ENCODE results near the gene KRT31.
"Not testable (repeated sequence)": the region's sequence is repeated elsewhere in the genome, so short reads cannot be mapped to it uniquely, and the experiment has no call there.

KRT31 gene

DNA sequence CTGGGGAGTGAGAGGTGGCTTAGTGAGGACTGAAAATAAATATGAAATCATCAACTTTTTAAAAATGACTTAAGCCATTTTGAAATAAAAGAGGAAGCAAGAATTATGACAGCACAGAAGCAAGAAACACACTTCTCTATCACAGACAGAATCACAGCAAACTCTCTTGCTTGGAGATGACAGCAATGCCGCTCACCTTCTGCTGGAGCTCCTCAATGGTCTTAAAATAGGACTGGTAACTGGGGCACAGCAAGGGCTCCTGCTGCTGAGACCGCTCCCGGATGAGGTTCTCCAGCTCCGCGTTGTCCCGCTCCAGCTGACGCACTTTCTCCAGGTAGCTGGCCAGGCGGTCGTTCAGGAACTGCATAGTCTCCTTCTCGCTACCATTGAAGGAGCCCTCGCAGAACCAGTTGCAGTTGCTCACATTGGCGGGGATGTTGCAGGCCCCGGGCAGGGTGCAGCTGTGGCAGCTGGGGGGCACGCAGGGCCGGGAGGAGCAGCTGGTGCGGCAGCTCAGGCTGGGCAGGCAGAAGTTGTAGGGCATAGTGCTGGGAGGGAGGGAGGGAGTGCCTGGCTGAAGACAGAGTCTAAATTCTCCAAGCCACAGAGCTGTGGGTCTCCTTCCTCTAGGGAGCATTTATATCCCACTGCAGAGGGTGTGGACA lies at the start of gene KRT31:
KRT31 (minus strand) TSS at position 613 of the 665 bp plus-strand sequence; CDS start at position 544, 69 bp downstream.
- DNase-seq (ENCODE audit: low read depth) = no peak

DNA sequence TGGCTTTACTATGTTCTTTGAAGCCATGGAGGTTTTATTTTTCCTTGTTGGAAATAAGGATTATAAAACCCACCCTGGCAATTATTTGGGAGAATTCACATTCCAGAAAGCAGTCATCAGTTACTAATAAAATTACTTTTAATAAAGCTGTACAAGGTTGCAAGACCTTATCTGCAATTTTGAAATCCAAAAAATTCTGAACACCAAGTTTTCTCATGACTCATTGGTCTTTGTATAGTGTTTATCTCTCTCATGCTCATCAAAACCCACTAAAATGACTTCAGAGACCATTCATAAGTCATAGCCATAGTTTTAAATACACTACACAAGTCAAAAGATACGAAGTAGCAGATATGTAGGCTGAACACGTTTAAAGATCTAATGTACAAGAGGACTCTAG lies 49.4 kb upstream of the KRT31 start:
- no peak for DNase-seq (ENCODE audit: low read depth)

DNA sequence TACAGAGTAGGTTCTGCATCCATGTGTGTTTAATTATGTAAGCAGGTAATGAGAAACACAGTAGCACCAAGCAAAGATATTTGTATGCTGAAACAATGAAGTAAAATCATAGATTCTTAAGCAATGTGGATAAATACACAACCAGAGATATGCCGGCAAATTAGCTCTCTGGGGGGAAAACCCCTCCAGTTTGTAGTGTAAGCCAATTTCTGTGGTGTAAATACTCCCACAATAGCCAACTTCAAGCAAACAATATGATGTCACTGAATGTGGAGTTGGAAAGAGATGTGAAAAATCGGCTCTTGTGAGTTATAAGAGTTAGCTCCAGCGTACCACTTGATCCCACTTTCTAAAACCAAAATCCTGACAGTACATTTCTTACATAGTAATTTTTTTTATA lies 47.2 kb upstream of the KRT31 start:
- DNase-seq (ENCODE audit: low read depth) = no peak

DNA sequence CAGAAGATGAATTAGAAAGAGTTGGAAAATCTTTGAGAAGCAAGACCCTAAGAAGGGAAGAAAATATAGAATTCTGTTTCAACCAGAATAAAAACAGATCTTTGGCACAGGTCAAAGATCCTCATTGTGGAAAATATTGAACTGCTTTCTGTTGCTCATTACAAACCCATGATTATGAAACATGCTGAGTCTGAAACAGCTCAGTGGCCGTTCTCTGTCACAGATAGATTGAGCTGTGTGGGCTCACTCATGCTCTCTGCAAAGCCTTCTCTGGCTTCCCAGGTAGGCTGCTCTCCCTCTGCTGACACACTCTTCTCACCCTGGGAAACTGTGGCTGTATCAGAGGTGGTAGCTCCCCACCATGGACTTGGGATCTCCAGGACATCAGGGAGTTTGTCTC lies 46.8 kb upstream of the KRT31 start:
- DNase-seq (ENCODE audit: low read depth) = no peak

DNA sequence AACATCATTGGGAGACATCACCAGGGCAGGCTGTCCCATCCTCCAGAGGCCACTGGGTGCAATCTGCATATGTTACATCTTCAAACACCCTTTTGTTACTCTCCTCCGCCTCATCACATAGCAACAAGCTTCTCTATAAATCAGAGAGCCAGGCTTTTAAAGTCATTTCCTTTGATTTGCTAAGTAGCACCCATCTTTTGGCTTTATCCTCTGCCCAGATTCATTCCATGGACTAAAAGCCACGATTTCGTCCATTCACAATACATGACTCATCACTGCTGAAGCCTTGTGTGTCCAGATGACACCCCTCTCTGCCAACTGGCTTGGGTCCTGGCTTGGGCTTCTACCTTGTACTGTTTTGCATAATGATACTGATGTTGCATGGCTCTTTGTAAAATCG lies 45.3 kb upstream of the KRT31 start:
- DNase-seq (ENCODE audit: low read depth) = no peak

DNA sequence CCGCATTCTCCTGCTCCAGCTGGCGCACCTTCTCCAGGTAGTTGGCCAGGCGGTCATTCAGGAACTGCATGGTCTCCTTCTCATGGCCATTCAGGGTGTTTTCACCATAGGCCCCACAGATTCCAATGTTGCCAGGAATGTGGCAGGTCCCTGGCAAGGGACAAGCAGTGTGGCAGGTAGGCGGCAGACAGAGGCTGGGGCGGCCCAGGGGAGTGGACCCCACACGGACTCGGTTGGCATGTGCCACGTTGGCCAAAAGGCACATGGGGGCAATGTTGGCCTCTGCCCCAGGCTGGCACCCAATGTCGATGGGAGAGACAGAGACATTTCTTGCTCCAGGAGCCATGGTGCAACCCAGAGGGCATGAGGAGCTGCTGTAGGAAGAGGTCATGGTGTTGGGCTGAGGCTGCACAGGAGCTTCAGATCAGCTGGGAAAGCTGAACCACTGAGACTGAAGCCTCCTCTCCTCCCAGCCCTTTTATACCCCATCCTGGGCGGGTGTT lies 43.2 kb upstream of the KRT31 start, which contains the start of gene KRT38:
KRT38 (minus strand) TSS at position 453 of the 503 bp plus-strand sequence; CDS start at position 391, 62 bp downstream.
- no peak for DNase-seq (ENCODE audit: low read depth)

DNA sequence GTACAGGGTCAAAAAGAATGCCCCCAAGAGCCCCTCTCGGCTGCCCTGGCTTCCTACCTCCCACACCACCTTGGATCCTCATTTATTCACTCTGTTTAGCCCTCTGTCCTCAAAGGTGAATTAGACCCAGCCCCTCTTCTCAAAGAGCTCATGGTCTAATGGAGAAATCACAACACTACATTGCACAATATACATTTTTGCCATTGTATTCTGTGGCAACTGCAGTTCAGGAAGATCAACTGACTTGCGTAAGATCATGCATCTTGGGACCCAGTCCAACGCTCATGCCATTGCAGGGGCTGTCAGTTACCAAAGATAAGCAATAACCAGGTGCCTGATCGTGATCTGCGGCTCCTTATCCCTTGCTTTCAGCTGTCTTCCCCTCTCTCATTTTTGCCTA lies 42.0 kb upstream of the KRT31 start:
- DNase-seq (ENCODE audit: low read depth) = no peak

DNA sequence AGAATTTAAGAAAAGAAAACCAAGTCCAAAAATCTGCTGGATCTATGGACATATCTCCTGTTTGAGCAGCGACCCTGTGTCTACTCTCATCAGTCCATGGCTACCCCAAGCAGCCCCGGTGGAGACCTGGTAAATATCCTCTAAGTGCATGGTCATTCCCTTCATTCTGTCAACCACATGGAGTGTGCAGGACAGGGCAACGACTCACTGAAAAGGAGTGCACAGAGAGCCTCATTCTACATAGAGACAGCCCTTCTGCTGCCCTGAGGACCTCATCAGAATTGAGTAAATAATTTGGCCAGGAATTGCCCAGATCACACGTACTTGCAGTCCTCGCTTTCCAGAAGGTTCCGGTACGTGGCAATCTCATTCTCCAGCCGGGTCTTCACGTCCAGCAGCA lies 40.4 kb upstream of the KRT31 start:
- no peak for DNase-seq (ENCODE audit: low read depth)

DNA sequence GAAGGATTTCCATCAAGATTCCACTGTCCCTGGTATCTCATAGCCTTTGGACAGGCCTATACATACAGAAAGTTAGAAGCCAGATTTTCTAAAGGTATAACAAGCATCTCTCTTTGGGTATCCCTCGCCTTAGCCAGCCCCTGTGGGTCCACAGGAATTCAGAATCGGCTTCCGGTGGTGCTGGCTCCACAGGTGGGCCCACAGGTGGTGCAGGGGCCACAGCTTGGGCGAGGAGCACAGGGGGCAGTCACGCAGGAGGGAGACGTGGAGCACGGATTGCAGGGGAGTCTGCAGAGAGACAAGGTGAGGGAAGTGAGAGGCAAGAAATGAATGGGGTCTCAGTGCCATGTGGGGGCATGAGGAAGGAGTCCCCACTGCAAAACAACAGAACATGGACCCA lies 39.8 kb upstream of the KRT31 start:
- no peak for DNase-seq (ENCODE audit: low read depth)

DNA sequence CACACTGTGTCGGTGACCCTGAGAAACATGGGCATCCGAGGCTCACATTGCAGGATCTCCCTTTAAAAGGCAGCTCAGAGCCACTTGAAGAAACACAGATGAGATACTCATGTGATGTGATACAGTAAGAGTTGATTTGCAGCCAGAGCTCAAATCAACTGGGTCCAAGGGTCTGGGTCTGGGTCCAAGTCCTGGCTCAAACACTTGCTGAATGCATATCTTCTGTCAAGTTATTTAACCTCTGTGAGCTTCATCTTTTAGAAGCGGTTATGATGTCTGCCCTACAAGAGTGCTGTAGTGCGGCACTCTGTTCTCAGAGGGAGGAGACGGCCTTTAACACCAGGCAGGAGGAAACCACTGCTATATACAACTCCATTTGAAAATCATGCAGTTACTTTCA lies 37.0 kb upstream of the KRT31 start:
- no peak for DNase-seq (ENCODE audit: low read depth)

DNA sequence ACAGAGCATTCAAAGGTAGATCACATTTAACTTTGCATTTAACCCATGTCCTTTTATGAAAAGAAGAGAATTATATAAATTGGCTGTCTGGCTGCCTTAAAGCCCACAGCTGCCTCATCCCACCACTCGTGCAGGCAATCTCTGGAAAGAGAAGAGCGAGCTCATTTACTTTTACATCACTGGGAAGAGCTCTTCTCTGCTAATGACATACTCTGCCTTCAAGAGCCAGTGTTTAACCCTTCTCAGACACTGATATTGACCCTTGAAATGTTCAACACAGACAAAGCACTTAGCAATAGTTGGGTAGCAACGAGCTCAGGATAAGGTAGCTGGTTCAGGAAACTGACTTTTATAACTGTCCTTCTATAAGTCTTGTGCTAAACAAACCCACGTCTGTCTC lies 36.6 kb upstream of the KRT31 start:
- no peak for DNase-seq (ENCODE audit: low read depth)

DNA sequence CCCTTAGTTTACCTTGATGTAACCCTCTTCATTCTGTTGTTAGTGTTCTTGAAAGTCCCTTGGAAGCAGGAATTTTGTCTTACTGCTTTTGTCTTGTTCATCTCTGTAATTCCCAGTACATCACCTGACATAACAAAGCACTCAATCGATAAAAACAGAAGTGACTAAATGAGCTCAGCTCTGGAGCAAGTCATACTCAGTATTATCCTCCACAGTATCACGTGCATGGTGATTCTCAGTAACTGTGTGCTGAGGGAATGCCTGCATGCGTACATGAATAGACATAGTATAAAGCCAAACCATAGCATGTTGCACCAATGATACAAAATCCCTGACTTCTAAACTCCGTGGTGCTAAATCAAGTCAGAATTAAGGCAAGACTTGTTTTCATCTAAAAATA lies 36.2 kb upstream of the KRT31 start:
- DNase-seq (ENCODE audit: low read depth) = no peak

DNA sequence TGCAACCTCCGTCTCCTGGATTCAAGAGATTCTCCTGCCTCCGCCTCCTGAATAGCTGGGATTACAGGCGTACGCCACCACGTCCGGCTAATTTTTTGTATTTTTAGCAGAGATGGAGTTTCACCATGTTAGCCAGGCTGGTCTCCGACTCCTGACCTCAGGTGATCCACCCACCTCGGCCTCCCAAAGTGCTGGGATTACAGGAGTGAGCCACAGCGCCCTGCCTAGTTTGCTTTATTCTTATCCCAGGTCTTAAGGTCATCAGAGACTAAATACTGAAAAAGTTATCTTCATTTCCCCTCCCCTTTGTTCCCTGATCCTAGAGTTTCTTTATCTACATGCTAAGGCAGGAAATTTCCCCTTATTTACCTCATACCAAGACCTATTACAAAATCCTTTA lies 33.0 kb upstream of the KRT31 start:
- not testable (repeated sequence) for DNase-seq (ENCODE audit: low read depth)

DNA sequence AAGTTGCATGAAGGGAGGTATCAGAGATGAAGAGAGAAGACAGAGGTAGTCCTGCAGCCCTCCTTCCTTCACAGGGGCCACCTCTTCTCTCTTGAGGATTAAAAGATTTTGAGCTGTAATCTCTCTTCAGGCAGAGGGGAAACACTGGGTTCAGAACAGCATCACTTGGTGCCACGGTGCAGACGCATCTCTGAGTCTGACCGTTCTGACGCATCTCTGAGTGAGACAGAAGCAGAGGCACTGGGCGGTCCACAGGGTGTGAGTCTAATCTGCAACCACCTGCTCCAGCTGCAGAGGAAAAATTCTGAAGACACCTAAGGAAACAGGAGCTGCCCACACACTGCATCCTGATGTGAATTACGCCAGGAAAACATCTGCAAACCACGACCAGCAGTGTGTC lies 32.3 kb upstream of the KRT31 start:
- DNase-seq (ENCODE audit: low read depth) = no peak

DNA sequence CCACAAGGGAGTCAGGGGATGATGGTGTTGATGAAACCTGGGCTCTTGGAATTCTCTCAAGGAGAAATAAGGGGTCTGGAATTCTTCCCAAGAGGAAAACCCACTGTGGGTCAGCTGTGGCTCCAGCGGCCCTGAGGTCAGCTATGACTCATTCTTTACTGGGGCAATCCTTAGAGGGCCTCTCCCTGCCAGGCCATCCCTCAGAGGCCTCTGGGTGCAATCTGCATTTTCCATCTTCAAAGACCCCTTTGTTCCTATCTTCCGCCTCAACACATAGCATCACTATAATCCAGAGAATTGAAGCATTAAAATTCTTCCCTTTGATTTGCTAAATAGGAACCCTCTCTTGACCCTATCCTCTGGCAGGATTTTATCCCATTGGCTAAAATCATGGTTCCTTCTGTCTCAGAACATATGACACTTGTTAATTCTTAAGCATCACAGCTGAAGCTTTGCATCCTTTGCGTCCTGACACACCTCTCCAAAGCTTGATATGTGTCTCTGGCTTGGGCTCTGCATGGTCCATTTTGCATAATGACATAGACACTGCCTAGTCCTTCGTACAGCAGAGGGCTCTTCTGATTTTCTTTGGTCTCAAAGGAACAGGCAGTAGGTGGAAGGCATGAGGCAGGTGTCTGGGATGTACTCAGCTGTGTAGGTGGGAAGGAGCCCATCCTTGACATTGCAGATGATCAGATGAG lies 31.3 kb upstream of the KRT31 start:
- no peak for DNase-seq (ENCODE audit: low read depth)

DNA sequence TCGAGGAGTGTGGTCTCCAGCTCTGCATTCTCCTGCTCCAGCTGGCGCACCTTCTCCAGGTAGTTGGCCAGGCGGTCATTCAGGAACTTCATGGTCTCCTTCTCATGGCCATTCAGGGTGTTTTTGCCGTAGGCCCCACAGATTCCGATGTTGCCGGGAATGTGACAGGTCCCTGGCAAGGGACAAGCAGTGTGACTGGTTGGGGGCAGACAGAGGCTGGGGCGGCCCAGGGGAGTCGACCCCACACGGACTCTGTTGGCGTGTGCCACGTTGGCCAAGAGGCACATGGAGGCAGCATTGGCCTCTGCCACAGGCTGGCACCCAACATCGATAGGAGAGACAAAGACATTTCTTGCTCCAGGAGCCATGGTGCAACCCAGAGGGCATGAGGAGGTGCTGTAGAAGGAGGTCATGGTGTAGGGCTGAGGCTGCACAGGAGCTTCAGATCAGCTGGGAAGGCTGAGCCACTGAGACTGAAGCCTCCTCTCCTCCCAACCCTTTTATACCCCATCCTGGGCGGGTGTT lies 26.8 kb upstream of the KRT31 start, which contains the start of gene KRT37:
KRT37 (minus strand) TSS at position 475 of the 525 bp plus-strand sequence; CDS start at position 413, 62 bp downstream.
- DNase-seq (ENCODE audit: low read depth) = no peak

DNA sequence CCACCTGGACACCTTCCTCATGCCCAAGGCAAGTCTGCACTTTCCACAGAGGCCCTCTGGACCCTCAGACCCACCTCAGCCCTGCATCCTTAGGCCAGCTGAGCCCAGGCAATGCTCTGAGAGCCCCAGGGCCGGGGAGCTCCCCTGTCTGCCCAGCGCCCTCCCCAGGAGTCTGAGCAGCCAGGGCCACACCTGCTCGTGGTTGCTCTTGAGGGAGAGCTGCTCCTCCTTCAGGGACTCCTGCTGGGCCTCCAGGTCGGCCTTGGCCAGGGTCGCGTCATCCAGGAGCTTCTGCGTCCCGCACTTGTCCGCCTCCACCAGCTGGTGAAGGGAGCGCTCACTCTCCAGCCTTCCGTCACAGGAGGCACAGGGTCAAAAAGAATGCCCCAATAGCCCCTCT lies 25.2 kb upstream of the KRT31 start:
- DNase-seq (ENCODE audit: low read depth) = not testable (repeated sequence)

DNA sequence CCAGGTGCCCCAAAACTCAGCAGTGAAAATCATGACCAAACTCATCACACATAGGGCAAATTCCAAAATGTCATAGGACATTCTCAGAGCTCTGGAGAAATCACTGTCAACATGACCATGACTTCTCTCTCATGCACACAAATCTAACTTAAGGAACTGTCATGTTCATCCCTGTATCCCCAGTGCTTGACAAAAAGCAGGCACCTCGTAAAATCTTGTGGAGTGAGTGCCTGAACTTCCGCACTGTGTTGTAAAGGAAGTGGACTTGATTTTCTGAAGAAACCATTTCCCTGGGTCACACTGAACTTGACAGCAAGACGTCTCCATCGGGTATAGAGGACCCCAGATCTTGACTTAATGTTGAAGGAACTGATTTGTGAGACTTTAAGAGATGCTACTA lies 24.2 kb upstream of the KRT31 start:
- no peak for DNase-seq (ENCODE audit: low read depth)

DNA sequence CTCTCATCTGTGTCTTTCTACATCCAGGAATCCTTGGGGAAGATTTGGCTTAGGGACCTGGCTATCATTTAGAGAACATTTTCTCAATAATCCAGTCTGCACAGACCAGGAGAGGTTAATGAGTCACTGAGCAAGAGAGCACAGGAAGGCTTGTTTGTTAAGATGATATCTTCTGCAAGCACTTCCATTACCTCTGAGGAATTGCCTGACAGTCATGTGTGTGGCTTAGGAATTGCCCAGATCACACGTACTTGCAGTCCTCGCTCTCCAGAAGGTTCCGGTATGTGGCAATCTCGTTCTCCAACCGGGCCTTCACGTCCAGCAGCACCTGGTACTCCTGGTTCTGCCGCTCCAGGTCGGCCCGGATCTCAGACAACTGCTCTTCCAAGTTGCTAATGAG lies 23.7 kb upstream of the KRT31 start:
- no peak for DNase-seq (ENCODE audit: low read depth)

DNA sequence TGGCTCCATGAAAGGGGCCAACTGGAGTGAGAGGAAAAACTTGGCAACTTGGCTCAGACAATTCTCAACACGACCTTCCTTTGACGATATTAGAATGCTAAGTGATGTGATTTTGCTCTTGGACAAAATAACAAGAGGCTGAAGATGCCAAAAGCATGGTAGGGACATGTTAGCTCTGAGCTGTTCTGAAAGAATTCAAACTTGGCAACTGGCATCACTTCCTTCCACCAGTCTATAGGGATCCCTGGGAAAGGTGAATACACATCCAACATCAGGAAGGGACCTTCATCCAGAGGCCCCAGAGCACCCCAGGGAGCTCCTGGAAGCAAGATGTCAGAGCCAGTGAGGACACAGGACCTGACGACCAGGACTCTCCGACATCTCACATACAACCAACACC lies 22.7 kb upstream of the KRT31 start:
- no peak for DNase-seq (ENCODE audit: low read depth)

DNA sequence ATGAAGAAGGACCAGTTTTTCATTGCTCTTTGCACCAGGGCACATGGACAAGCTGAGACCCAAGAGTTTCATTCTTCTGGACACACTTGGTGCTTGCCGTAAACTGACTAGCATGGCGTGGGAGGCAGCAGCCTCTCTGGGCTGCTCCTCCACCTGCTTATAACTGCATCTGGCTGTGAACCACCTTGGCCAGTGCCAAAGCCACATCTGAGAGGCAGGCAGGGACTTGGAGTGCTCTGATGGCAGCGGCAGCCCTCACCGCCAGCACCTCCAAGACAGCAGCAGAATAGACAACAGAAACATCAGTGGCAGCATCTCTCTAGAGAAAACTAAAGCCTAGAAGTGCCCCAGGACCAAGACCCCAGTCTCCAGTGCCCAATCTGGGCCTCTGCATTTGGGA lies 22.3 kb upstream of the KRT31 start:
- DNase-seq (ENCODE audit: low read depth) = no peak

DNA sequence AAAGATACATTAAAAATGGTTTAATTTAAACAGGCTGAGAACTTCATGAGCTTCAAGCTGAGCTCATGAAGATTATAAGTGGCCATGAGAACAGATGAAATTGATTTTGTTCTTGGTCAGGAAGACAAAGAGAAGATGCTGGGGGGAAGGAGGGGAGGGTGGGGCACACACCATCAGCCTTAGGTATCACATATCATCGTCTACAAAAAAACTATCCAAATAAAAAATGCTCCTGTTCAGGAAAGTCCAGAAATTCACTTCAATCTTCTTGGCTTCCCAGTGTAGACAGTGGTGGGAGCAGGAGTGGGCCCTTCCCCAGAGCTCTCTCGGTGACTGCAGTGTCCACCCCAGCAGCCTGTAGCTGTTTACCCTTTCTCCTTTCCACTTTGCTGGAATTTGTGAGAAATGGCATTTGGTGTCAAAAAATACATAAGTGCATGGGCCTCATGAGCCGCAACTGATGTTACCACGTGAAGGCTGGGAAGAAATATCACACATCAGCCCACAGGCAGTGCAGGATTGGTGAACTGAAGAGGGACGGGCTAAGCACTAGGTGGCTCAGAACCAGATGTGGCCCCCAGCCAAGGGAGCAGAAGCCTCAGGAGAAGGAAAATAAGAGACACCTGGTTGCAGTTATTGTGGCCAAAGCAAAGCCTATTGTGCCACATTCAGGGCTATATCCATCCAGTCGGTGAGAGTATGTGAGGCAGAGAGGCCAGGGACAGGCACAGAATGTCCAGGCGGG lies 20.9 kb upstream of the KRT31 start:
- no peak for DNase-seq (ENCODE audit: low read depth)

All from stimulated activated CD8-positive, alpha-beta memory T cell treated with anti-CD3 and anti-CD28 coated beads, Interleukin-7, amount 100 ng/mL, for 24 hours (primary cell).